ENCODE data around the gene SCP2.
A peak's percentile ranks its signal among the peaks of the same experiment; 100 is the strongest.

Gene SCP2, protein sequence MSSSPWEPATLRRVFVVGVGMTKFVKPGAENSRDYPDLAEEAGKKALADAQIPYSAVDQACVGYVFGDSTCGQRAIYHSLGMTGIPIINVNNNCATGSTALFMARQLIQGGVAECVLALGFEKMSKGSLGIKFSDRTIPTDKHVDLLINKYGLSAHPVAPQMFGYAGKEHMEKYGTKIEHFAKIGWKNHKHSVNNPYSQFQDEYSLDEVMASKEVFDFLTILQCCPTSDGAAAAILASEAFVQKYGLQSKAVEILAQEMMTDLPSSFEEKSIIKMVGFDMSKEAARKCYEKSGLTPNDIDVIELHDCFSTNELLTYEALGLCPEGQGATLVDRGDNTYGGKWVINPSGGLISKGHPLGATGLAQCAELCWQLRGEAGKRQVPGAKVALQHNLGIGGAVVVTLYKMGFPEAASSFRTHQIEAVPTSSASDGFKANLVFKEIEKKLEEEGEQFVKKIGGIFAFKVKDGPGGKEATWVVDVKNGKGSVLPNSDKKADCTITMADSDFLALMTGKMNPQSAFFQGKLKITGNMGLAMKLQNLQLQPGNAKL

DNA sequence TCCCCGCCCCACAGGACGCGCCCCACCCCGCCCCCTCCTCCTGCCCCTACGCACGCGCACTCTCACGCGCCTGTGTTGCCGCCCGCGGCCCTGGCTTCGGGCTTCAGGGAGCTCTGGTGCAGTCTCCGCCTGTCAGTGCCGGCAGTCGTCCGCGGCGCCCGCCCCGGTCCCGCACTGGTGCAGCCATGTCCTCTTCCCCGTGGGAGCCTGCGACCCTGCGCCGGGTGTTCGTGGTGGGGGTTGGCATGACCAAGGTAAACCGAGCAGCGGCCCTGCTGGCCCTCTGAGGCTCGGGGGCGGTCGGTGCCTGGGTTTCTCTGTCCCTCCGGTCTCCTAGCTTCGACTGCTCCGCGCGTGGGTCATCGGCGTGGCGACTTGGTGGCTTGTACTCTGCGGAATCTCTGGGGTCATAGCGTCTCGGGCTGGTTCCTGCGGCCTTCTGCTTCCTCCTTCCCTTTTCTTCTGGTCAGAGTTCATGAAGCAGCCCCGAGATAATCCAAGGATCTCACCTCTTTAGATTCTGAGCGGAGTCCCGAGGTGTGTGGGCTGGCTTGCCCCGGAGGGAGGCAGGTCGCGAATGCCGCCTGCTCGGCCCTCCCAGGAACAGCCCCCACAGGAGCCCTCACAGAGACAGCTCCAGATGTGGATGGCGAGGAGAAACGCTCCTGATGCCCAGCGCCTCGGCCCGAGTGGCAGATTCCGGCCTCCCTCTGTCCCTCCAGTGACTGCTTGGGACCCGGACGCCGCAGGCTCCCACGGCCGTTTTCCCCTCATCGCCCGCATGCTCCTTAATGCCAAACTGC lies at the start of gene SCP2:
Gene SCP2 (plus strand): TSS at position 65 of the 803 bp plus-strand sequence. CDS start 121 bp downstream, at position 186.
- Histone ChIP-seq H3K4me1 (ENCODE audit: control insufficient read depth, insufficient read depth, low read length) (no peaks in the 10 kb centered on the region; the same call in 1 of the 2 replicates), H3K36me3 (ENCODE audit: control insufficient read depth, insufficient read depth, low read length) (no peaks in the 10 kb centered on the region), H3K27ac (ENCODE audit: low read depth, low read length) (no peak within 1 kb of the TSS), H3K4me3 (ENCODE audit: low read depth, low read length) (peak within 1 kb of the TSS; percentile 74), H3K9me3 (ENCODE audit: control insufficient read depth, insufficient read depth, low read length) (no peaks in the 10 kb centered on the region), H3K27me3 (ENCODE audit: control insufficient read depth, insufficient read depth, low read length) (peaks cover 34% of the 10 kb centered on the region), H3K9ac (ENCODE audit: low read depth, low read length) (no peak within 1 kb of the TSS)

DNA sequence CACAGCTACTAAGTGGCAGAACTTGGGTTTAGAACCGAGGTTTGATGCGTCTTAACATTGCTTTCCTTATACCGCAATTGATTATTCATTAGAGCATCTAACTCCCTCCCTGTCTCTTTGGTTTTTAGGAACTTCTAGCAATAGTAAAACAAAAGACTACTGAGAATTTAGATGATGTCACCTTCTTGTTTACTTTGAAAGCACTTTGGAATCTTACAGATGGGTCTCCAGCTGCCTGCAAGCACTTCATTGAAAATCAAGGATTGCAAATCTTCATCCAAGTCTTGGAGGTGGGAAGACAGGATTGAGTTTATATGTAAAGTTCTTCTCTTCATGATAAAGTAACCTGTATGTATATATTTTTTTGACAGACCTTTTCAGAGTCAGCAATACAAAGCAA lies 49.5 kb upstream of the SCP2 start:
- H3K9ac ChIP-seq (ENCODE audit: low read depth, low read length), result no peak overlapping the region
- no peak overlapping the region for H3K4me3 ChIP-seq (ENCODE audit: low read depth, low read length)
- no peaks in the 10 kb centered on the region for H3K9me3 ChIP-seq (ENCODE audit: control insufficient read depth, insufficient read depth, low read length)
- no peaks in the 10 kb centered on the region for H3K27me3 ChIP-seq (ENCODE audit: control insufficient read depth, insufficient read depth, low read length)
- peaks cover 35% of the 10 kb centered on the region for H3K4me1 ChIP-seq (ENCODE audit: control insufficient read depth, insufficient read depth, low read length)
- H3K27ac ChIP-seq (ENCODE audit: low read depth, low read length), result peak overlapping the region; percentile 12
- peaks cover 23% of the 10 kb centered on the region for H3K36me3 ChIP-seq (ENCODE audit: control insufficient read depth, insufficient read depth, low read length)

DNA sequence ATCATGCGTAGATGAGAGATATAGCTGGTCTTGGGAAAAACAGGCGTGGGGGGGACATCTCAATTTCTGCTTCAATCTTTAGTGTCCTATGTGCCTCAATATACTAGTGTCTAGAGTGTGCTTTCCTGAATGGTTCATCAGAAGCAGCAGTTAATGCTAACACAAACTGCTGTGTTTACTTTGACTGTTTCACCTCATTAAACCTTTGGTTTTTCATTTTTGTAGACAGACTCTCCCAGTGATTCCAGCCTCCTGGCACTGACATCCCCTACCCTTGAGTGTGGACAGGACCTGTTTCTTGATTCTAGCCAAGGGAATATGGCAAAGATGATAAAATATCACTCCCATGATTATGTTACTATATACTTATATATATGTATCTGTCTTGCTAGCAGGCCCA lies 46.9 kb upstream of the SCP2 start:
- Histone ChIP-seq H3K9me3 (ENCODE audit: control insufficient read depth, insufficient read depth, low read length) (no peaks in the 10 kb centered on the region), H3K4me1 (ENCODE audit: control insufficient read depth, insufficient read depth, low read length) (peaks cover 29% of the 10 kb centered on the region), H3K27me3 (ENCODE audit: control insufficient read depth, insufficient read depth, low read length) (no peaks in the 10 kb centered on the region), H3K36me3 (ENCODE audit: control insufficient read depth, insufficient read depth, low read length) (peaks cover 23% of the 10 kb centered on the region), H3K4me3 (ENCODE audit: low read depth, low read length) (no peak overlapping the region), H3K27ac (ENCODE audit: low read depth, low read length) (no peak overlapping the region), H3K9ac (ENCODE audit: low read depth, low read length) (no peak overlapping the region)

DNA sequence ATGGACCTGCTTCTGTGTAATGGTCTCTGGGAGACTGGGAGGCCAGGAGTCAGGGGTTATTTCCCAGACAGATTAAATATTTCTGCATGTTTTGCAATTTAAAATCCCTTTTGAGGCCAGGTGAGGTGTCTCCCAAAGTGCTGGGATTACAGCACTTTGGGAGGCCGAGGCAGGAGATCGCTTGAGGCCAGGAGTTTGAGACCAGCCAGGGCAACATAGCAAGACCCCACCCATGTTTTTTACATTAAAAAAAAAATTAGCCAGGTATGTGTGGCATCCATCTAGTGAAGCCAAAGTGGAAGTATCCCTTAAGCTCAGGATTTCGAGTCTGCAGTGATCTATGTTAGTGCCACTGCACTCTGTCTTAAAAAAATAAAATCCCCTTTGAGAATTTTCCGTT lies 39.6 kb upstream of the SCP2 start:
- H3K4me3 ChIP-seq (ENCODE audit: low read depth, low read length), result no peak overlapping the region
- peaks cover 10% of the 10 kb centered on the region for H3K36me3 ChIP-seq (ENCODE audit: control insufficient read depth, insufficient read depth, low read length)
- H3K4me1 ChIP-seq (ENCODE audit: control insufficient read depth, insufficient read depth, low read length), result no peaks in the 10 kb centered on the region
- no peak overlapping the region for H3K27ac ChIP-seq (ENCODE audit: low read depth, low read length)
- H3K9me3 ChIP-seq (ENCODE audit: control insufficient read depth, insufficient read depth, low read length), result no peaks in the 10 kb centered on the region
- H3K27me3 ChIP-seq (ENCODE audit: control insufficient read depth, insufficient read depth, low read length), result no peaks in the 10 kb centered on the region
- H3K9ac ChIP-seq (ENCODE audit: low read depth, low read length), result no peak overlapping the region

DNA sequence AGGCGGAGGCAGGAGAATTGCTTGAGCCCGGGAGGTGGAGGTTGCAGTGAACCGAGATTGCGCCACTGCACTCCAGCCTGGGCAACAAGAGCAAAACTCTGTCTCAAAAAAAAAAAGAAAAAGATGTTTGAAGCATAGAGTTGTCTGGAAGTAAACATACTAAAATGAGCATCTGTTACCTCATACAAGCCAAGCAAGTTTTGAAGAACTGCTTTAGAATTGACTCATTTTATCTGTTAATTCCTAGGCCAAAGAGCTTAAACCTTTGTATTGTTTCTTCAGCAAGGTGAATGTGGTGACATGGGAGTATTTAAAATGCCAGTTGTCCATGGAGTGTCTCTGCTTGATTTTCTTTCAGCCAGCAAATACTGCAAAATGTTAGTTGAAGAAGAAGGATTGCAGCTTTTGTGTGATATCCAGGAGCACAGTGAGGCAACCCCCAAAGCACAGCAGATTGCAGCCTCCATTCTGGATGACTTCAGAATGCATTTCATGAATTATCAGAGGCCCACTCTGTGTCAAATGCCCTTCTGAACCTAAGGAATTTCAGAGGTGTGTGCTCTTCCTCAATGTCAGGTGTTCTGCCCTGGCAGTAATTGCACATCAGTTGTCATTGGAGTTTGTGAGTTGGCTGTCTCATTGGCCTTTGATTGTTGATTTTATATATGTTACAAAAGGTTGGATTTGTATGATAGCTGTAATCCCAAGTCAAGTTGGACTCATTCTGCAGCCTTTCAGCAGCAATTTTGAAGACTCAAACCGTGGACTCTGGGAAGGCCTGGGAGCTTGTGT lies 34.5 kb upstream of the SCP2 start:
- peaks cover 21% of the 10 kb centered on the region for H3K36me3 ChIP-seq (ENCODE audit: control insufficient read depth, insufficient read depth, low read length)

DNA sequence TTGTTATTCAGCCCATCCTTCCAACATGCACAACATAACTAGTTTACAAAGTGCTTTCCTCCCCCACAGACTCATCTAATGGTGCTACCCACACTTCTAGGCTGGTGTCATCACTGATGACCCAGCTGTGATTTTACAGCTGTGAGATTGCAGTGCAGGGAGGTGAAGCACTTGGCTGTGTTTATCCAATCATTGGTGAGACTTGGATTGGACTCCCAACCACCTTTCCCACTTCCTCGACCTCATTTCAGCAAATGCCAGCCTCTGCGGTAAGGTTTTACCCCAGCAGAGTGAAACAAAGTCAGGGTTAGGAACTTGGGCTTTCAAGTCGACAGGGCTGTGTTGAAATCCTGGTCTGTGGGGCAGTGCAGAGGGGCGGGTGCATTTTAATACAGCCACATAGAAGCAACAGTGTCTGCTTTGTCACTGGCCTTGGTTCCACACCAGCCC lies 27.6 kb upstream of the SCP2 start:
- peaks cover 9% of the 10 kb centered on the region for H3K36me3 ChIP-seq (ENCODE audit: control insufficient read depth, insufficient read depth, low read length)

More for the DNA sequence above, 34.5 kb upstream of the SCP2 start:
- Histone ChIP-seq H3K27ac (ENCODE audit: low read depth, low read length) (no peak overlapping the region), H3K27me3 (ENCODE audit: control insufficient read depth, insufficient read depth, low read length) (no peaks in the 10 kb centered on the region), H3K9ac (ENCODE audit: low read depth, low read length) (no peak overlapping the region), H3K4me1 (ENCODE audit: control insufficient read depth, insufficient read depth, low read length) (no peaks in the 10 kb centered on the region), H3K9me3 (ENCODE audit: control insufficient read depth, insufficient read depth, low read length) (no peaks in the 10 kb centered on the region), H3K4me3 (ENCODE audit: low read depth, low read length) (no peak overlapping the region)

DNA sequence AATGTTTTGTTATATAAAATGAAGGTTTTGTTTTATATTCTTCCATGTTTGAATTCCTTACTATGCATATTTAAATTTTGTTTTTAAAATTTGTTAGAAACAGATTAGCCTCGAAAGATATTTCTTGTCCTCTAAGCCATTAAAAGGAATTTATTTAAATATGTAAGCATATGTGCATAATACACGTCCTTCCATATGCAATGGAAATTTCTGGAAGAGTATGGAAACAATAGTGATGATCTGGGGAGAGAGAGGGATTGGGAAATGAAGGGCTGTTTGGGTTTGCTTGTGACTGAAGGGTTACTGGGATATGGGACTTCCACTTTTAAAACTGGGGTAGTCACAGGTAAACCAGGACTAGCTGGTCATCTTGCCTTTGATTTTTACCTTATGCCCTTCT lies 26.7 kb upstream of the SCP2 start:
- no peak overlapping the region for H3K4me3 ChIP-seq (ENCODE audit: low read depth, low read length)
- no peak overlapping the region for H3K9ac ChIP-seq (ENCODE audit: low read depth, low read length)
- no peaks in the 10 kb centered on the region for H3K9me3 ChIP-seq (ENCODE audit: control insufficient read depth, insufficient read depth, low read length)
- peaks cover 31% of the 10 kb centered on the region for H3K4me1 ChIP-seq (ENCODE audit: control insufficient read depth, insufficient read depth, low read length)
- H3K36me3 ChIP-seq (ENCODE audit: control insufficient read depth, insufficient read depth, low read length), result peaks cover 9% of the 10 kb centered on the region
- no peaks in the 10 kb centered on the region for H3K27me3 ChIP-seq (ENCODE audit: control insufficient read depth, insufficient read depth, low read length)
- H3K27ac ChIP-seq (ENCODE audit: low read depth, low read length), result no peak overlapping the region

More for the DNA sequence above, 27.6 kb upstream of the SCP2 start:
- Histone ChIP-seq H3K27me3 (ENCODE audit: control insufficient read depth, insufficient read depth, low read length) (no peaks in the 10 kb centered on the region), H3K27ac (ENCODE audit: low read depth, low read length) (no peak overlapping the region), H3K9me3 (ENCODE audit: control insufficient read depth, insufficient read depth, low read length) (no peaks in the 10 kb centered on the region), H3K9ac (ENCODE audit: low read depth, low read length) (no peak overlapping the region), H3K4me1 (ENCODE audit: control insufficient read depth, insufficient read depth, low read length) (peaks cover 22% of the 10 kb centered on the region), H3K4me3 (ENCODE audit: low read depth, low read length) (no peak overlapping the region)

DNA sequence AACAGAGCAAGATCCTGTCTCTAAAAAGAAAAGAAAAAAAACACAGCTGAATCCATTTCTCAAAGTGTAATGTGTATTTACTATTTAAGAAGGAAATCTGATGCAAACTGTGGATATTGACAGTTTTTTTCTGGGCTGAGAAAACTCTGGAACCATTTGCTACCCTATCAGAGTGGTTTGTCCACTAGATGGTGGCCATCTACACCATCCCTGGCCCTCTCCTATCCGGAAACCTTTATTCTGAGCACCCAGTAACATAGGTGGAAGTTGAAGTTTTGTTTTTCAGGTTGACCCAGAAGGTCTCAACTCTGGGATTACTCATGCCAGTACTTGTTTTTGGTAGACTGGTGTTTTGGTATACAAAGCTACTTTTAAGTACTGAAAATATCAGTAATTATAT lies 25.7 kb upstream of the SCP2 start:
- H3K27ac ChIP-seq (ENCODE audit: low read depth, low read length), result no peak overlapping the region
- peaks cover 2% of the 10 kb centered on the region for H3K36me3 ChIP-seq (ENCODE audit: control insufficient read depth, insufficient read depth, low read length)
- no peak overlapping the region for H3K9ac ChIP-seq (ENCODE audit: low read depth, low read length)
- H3K4me3 ChIP-seq (ENCODE audit: low read depth, low read length), result no peak overlapping the region
- peaks cover 40% of the 10 kb centered on the region for H3K4me1 ChIP-seq (ENCODE audit: control insufficient read depth, insufficient read depth, low read length)
- no peaks in the 10 kb centered on the region for H3K27me3 ChIP-seq (ENCODE audit: control insufficient read depth, insufficient read depth, low read length)
- no peaks in the 10 kb centered on the region for H3K9me3 ChIP-seq (ENCODE audit: control insufficient read depth, insufficient read depth, low read length)

DNA sequence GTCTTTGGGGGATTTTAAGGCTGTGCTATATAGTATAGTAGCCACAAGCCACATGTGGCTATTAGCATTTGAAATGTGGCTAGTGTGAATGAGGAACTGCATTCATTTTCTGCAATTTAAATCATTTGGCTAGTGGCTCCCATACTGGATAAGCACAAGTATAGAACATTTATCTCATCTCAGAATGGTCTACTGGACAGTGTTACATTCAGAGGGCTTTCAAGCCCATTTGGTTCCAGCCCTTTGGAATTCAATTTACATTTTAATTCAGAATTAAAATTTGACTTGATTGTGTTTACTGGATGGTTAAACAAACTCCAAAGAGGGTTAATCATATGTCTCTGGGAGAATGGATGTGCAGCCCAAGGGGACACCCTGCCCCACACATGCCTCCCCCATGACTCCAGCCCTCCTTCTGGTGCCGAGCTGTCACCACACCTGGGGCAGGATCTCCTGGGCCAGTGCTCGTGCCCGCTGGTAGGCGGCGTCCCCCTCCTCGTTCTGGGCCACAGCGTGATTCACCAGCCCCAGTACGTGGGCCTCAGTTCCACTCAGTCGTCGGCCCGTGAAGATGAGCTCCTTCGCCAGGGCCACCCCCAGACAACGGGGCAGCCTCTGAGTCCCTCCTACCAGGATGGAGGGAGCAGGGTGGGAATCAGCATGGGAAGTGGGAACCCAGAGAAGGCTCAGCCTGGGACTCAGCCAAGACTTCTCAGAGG lies 22.7 kb upstream of the SCP2 start:
- no peak overlapping the region for H3K9ac ChIP-seq (ENCODE audit: low read depth, low read length)
- H3K4me1 ChIP-seq (ENCODE audit: control insufficient read depth, insufficient read depth, low read length), result peaks cover 34% of the 10 kb centered on the region
- no peaks in the 10 kb centered on the region for H3K36me3 ChIP-seq (ENCODE audit: control insufficient read depth, insufficient read depth, low read length)
- H3K27ac ChIP-seq (ENCODE audit: low read depth, low read length), result no peak overlapping the region
- no peaks in the 10 kb centered on the region for H3K9me3 ChIP-seq (ENCODE audit: control insufficient read depth, insufficient read depth, low read length)
- H3K27me3 ChIP-seq (ENCODE audit: control insufficient read depth, insufficient read depth, low read length), result no peaks in the 10 kb centered on the region
- H3K4me3 ChIP-seq (ENCODE audit: low read depth, low read length), result no peak overlapping the region

Measured in HUES48 (cell line).